OCI-LY1 (cell line): ENCODE results near the gene PBX3.

ENCODE experiments used
- CTCF ChIP-seq: fragments of 200-600 bp; sonication (generic), shearing (Covaris generic); IDR thresholded peaks from 2 replicates; pipeline ENCODE4 v1.5.1; 2017; ENCODE audit warnings: mild to moderate bottlenecking, antibody characterized with exemption, low read length, moderate library complexity, mixed read lengths
- EZH2 ChIP-seq: fragments of 200-600 bp; sonication (generic), shearing (Covaris generic); IDR thresholded peaks from 2 replicates; pipeline ENCODE4 v1.8.0; 2017; ENCODE audit warnings: borderline replicate concordance, mixed run types, mild to moderate bottlenecking, antibody characterized with exemption, low read length, moderate library complexity, mixed read lengths

DNA sequence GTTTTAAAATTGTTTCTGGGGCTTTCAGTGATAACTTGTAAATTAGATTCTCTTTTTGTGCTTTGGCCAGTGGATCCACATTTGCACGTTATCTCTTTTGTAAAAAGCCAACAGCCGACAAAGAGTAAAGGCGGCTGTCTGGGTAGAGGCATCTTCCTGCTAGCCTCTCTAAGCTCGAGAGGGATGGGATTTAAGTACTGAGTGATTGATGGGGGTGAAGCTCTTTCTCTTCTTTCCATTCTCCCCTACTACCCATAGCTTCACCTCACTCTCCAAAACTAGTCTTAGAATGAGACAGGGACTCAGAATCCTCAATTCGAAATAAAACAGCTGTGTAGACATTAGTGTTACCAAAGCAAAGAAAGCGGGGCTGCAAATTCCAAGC, 3.4 kb downstream of the PBX3 start:
- TF ChIP-seq CTCF: no peak
- no peak for TF ChIP-seq EZH2
